GM12872 (cell line): Measurements from ENCODE around the gene SMPDL3A.

Source experiments
- CTCF ChIP-seq: IDR thresholded peaks from 3 replicates; pipeline ENCODE4 v1.5.1; 2011; ENCODE audit warnings: low read depth, mild to moderate bottlenecking, low read length, moderate library complexity; ENCODE audit not compliant: insufficient read depth

SMPDL3A gene

DNA sequence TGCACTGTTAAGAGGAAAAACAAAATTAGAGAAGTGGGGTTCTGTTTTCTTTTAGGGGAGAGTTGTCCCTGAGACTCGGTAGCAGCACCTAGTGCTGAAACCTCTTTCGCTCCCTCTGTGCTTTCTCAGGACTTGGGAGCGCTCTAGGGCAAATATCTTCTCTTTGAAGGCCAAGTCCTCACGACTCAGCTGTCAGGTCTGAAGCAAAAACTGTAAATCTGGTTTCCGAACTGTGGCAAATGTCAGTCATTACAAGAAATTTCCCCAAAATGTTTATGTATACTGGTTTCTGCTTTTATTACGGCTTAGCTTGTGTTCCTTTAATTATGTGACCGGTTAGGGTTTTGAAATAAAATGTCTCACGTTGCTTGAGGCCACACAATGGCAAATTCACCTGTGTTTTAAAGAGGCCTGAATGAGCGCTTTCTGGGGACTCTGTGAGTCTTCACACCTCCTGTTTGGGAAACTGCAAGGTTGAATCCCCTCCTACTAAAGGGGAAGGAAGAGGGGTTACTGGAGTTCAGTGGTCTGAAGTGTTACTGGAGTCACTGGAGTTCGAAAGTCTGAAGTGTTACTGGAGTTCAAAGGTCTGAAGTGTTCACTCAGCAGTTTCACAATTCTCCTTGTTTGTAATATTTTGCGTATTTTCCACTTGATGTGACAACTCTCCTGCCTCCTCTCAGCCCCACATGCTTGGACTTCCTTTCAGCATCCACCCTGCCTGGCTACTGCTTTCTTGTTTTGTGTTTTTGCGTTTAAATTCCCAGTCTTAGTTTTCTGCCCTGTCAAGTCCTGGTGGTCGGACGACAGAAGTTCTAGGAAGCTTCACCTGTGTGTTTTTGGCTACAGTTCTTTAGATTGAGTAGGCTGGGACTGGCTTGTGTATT, 1.6 kb downstream of the SMPDL3A start:
- no peak for TF ChIP-seq CTCF

DNA sequence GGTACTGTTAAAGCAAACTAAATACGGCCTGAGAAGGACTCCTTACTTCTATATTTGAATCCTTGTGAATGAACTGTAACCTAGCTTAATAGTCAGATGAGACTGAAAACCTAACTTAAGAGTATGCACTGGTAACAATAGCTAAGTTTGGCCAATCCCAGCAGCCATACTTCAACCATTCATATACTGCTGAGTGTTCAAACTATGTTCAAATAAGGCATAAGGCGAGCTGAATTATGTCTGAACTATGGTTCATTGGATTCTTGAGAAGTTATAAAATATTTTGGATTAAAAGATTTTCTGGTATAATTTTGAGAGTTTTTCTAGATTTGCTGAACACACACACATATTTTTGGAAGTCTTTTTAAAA, 2.2 kb downstream of the SMPDL3A start:
- no peak for TF ChIP-seq CTCF

DNA sequence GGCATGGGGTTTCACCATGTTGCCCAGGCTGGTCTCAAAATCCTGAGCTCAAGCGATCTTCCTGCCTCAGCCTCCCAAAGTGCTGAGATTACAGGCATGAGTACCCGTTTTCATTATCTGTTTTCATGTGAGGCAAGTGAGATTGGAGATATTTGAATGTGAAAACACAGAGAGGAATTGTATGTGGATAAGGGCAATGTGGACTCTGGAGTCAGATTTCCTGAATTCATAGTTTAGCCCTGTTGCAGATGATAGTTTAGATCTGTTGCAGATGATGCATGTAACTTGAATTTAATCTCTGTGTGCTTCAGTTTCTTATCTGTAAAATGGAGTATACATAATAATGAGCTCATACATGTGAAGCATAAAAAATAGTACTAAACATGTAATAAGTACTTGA, 3.7 kb downstream of the SMPDL3A start:
- TF ChIP-seq CTCF, result no peak

- TF ChIP-seq CTCF, result no peak
These were observed 8.5 kb downstream of the SMPDL3A start for GRCh38 chr6:122797537-122797936.

- TF ChIP-seq CTCF, result no peak
These were observed 9.1 kb downstream of the SMPDL3A start for GRCh38 chr6:122798099-122798641.

DNA sequence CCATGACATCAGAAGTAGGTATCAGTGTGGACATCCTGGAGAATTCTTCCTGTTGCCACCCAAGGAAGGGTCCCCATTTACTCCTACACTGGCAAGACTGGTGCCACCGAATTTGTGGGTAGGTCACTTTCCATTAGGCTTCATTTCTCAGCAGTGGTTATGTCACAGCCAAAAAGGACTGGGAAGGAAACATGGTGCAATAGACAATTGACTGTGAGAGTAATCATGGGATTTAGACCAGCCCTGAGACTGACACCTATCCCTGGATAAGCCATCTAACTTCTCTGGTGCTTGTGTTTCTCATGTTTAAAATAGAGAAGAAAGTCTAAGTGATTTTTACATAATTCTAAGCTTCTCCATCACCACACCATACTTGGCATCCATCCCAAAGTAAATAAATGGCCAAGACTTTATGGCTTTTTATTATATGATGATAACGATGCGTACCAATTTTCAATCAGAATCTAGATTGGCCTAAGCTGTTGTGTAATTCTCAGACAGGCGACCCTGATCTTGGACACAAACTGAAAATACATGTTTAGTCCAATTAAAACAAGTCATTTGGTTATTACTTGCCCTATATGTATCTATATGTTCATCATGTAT, 10.2 kb downstream of the SMPDL3A start:
- TF ChIP-seq CTCF, result no peak

- no peak for TF ChIP-seq CTCF
These were observed 11.0 kb downstream of the SMPDL3A start for GRCh38 chr6:122799916-122800686.
